A673 (cell line): ENCODE measurements around the gene TIPIN. TPM values are rescaled to one million over a fixed set of nuclear protein-coding genes. Genes with fewer than 3 reads are reported as not detected.

Source experiments
- BruUV-seq: library from RNA; stranded (reverse); fragments of 400-500 nt; replicated peaks from 2 replicates; lab custom pipeline; 2021; lab: Mats Ljungman, UMichigan
- CTCF ChIA-PET: fragments of 300-600 bp; sonication (Branson Sonifier 250); formaldehyde crosslinking; loops from one replicate; lab custom pipeline; 2022; ENCODE audit warnings: antibody characterized with exemption; lab: Charles Lee
- POLR2A ChIA-PET: fragments of 300-600 bp; sonication (Branson Sonifier 250); formaldehyde crosslinking; loops from one replicate; lab custom pipeline; 2022; ENCODE audit warnings: antibody characterized with exemption; ENCODE audit not compliant: low non-redundant PET; lab: Charles Lee
- DNase-seq: peaks from one replicate; pipeline ENCODE4 v3.0.0-alpha.2; 2015; ENCODE audit warnings: low spot score
- H3K27ac ChIP-seq: fragments of 200-600 bp; sonication (generic); 2 replicates; pipeline ENCODE4 v1.5.1; 2016; ENCODE audit warnings: mixed run types, low read depth, mild to moderate bottlenecking, mixed read lengths, antibody characterized with exemption, low read length; ENCODE audit not compliant: poor library complexity, severe bottlenecking
- H3K27me3 ChIP-seq: fragments of 200-600 bp; sonication (generic); replicated peaks from 2 replicates; pipeline ENCODE4 v1.6.1; 2017; ENCODE audit warnings: mixed run types, low read depth, mild to moderate bottlenecking, mixed read lengths, antibody characterized with exemption, low read length; ENCODE audit not compliant: insufficient read depth, poor library complexity
- H3K36me3 ChIP-seq: fragments of 200-600 bp; sonication (generic); 2 replicates; pipeline ENCODE4 v1.6.1; 2016; ENCODE audit warnings: mixed run types, mild to moderate bottlenecking, mixed read lengths, antibody characterized with exemption, low read length; ENCODE audit not compliant: insufficient read depth, poor library complexity, severe bottlenecking
- H3K4me1 ChIP-seq: fragments of 200-600 bp; sonication (generic); 2 replicates; pipeline ENCODE4 v1.6.1; 2017; ENCODE audit warnings: mixed run types, mild to moderate bottlenecking, mixed read lengths, antibody characterized with exemption, low read length; ENCODE audit not compliant: insufficient read depth, poor library complexity, severe bottlenecking
- H3K4me3 ChIP-seq: fragments of 200-600 bp; sonication (generic); 2 replicates; pipeline ENCODE4 v1.5.1; 2016; ENCODE audit warnings: low read depth, mixed run types, mild to moderate bottlenecking, mixed read lengths, low read length; ENCODE audit not compliant: poor library complexity, severe bottlenecking
- H3K9me3 ChIP-seq: fragments of 200-600 bp; sonication (generic); 2 replicates; pipeline ENCODE4 v1.6.1; 2016; ENCODE audit warnings: mixed run types, low read depth, mild to moderate bottlenecking, mixed read lengths, antibody characterized with exemption, low read length; ENCODE audit not compliant: poor library complexity, severe bottlenecking
- EZH2 ChIP-seq: fragments of 200-600 bp; sonication (generic); IDR thresholded peaks from 2 replicates; pipeline ENCODE4 v1.6.1; 2017; ENCODE audit warnings: borderline replicate concordance, low read depth, mild to moderate bottlenecking, mixed read lengths, antibody characterized with exemption, low read length; ENCODE audit not compliant: poor library complexity, severe bottlenecking
- intact Hi-C: fragments of 100-400 bp; cut with micrococcal nuclease; formaldehyde crosslinking; loops from one replicate; pipeline ENCODE4 v1.10.0; 2022; ENCODE audit not compliant: unreplicated experiment
- total RNA-seq: library from RNA; stranded (reverse); gene quantifications from 2 replicates; pipeline ENCODE4 v1.2.3, GENCODE V29; 2021
- TF ChIP-seq, protein P1 (sequence below): fragments of 300-800, 200-600 bp; sonication (generic); conservative IDR thresholded peaks from 2 replicates; pipeline ENCODE4 v1.5.1; 2017; ENCODE audit warnings: low read depth, mild to moderate bottlenecking, antibody characterized with exemption, low read length, moderate library complexity, mixed read lengths

The TIPIN gene
- total RNA-seq, 1 experiment from 2014 or later, result 42.1 TPM

GRCh38 chr15:66400351-66400774 lies 43.9 kb upstream of the TIPIN start:
- no TSS peak for BruUV-seq
- Histone ChIP-seq H3K36me3 (no peaks in the 10 kb centered on the region), H3K9me3 (no peaks in the 10 kb centered on the region), H3K4me1 (peaks cover 22% of the 10 kb centered on the region), H3K4me3 (no peak overlapping the region), H3K27ac (no peak overlapping the region), H3K27me3 (no peaks in the 10 kb centered on the region)
- intact Hi-C loops, result no loop called here
- TF ChIP-seq, protein P1, sequence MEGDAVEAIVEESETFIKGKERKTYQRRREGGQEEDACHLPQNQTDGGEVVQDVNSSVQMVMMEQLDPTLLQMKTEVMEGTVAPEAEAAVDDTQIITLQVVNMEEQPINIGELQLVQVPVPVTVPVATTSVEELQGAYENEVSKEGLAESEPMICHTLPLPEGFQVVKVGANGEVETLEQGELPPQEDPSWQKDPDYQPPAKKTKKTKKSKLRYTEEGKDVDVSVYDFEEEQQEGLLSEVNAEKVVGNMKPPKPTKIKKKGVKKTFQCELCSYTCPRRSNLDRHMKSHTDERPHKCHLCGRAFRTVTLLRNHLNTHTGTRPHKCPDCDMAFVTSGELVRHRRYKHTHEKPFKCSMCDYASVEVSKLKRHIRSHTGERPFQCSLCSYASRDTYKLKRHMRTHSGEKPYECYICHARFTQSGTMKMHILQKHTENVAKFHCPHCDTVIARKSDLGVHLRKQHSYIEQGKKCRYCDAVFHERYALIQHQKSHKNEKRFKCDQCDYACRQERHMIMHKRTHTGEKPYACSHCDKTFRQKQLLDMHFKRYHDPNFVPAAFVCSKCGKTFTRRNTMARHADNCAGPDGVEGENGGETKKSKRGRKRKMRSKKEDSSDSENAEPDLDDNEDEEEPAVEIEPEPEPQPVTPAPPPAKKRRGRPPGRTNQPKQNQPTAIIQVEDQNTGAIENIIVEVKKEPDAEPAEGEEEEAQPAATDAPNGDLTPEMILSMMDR, result no peak
- no peak for TF ChIP-seq EZH2
- CTCF ChIA-PET, result no interaction called here
- POLR2A ChIA-PET, result no interaction called here
- no peak for DNase-seq

GRCh38 chr15:66399276-66399675 lies 42.8 kb upstream of the TIPIN start:
- H3K27ac ChIP-seq, result no peak overlapping the region
- H3K4me1 ChIP-seq, result peaks cover 11% of the 10 kb centered on the region
- TF ChIP-seq, protein P1, result no peak
- no peak for TF ChIP-seq EZH2
- no TSS peak for BruUV-seq
- DNase-seq, result no peak
- no peaks in the 10 kb centered on the region for H3K27me3 ChIP-seq
- no peaks in the 10 kb centered on the region for H3K9me3 ChIP-seq
- CTCF ChIA-PET, result interaction anchor here (0.5 kb wide), 1 partner anchor 93 kb away, joined by 3 read pairs; no protein-coding TSS in a partner anchor
- intact Hi-C loops, result no loop called here
- POLR2A ChIA-PET, result no interaction called here
- no peak overlapping the region for H3K4me3 ChIP-seq
- no peaks in the 10 kb centered on the region for H3K36me3 ChIP-seq

- TF ChIP-seq EZH2, result no peak
- TF ChIP-seq, protein P1, result 0 out of 2 replicates have a peak, but pooled peaks have one; percentile 17
- ChIA-PET CTCF (no interaction called here), POLR2A (interaction anchor here (0.7 kb wide), 1 partner anchor 130 kb away, joined by 10 read pairs; no protein-coding TSS in a partner anchor)
- no peak overlapping the region for H3K4me3 ChIP-seq
- H3K36me3 ChIP-seq, result no peaks in the 10 kb centered on the region
- no peak for DNase-seq
- no TSS peak for BruUV-seq
- no peaks in the 10 kb centered on the region for H3K27me3 ChIP-seq
- peaks cover 8% of the 10 kb centered on the region for H3K4me1 ChIP-seq
- H3K27ac ChIP-seq, result no peak overlapping the region
- no peaks in the 10 kb centered on the region for H3K9me3 ChIP-seq
- intact Hi-C loops, result no loop called here
Observed at GRCh38 chr15:66394915-66395314, 38.4 kb upstream of the TIPIN start.
